BLaER1 (cell line): ENCODE results near the gene BLM.
"Not testable (repeated sequence)": the region's sequence is repeated elsewhere in the genome, so short reads cannot be mapped to it uniquely, and the experiment has no call there.

Experiments used
- H3K27ac ChIP-seq: shearing (Covaris generic); formaldehyde crosslinking; 2 replicates; pipeline ENCODE4 v1.8.1; 2022
- H3K27me3 ChIP-seq: shearing (Covaris generic); formaldehyde crosslinking; 2 replicates; pipeline ENCODE4 v1.8.1; 2022
- H3K36me3 ChIP-seq: shearing (Covaris generic); formaldehyde crosslinking; 2 replicates; pipeline ENCODE4 v1.8.1; 2022
- H3K4me1 ChIP-seq: shearing (Covaris generic); formaldehyde crosslinking; 2 replicates; pipeline ENCODE4 v1.8.1; 2022
- H3K4me2 ChIP-seq: shearing (Covaris generic); formaldehyde crosslinking; 2 replicates; pipeline ENCODE4 v1.8.1; 2022
- H3K4me3 ChIP-seq: shearing (Covaris generic); formaldehyde crosslinking; 2 replicates; pipeline ENCODE4 v1.8.1; 2022
- H3K9ac ChIP-seq: shearing (Covaris generic); formaldehyde crosslinking; 2 replicates; pipeline ENCODE4 v1.8.1; 2022
- H3K9me3 ChIP-seq: shearing (Covaris generic); formaldehyde crosslinking; 2 replicates; pipeline ENCODE4 v1.8.1; 2022
- H4K20me1 ChIP-seq: shearing (Covaris generic); formaldehyde crosslinking; 2 replicates; pipeline ENCODE4 v1.8.1; 2022
- Cebpa-rat ChIP-seq: shearing (Covaris generic); IDR thresholded peaks from 2 replicates; pipeline ENCODE4 v1.8.1; 2022

Gene BLM

GRCh38 chr15:90718232-90718631, 1.1 kb downstream of the BLM start:
- TF ChIP-seq Cebpa-rat = no peak
- Histone ChIP-seq H3K9ac (peak overlapping the region; percentile 90), H3K4me3 (peak overlapping the region; percentile 86), H3K36me3 (peaks cover 28% of the 10 kb centered on the region), H3K27me3 (no peaks in the 10 kb centered on the region), H3K4me1 (peaks cover 25% of the 10 kb centered on the region), H3K27ac (peak overlapping the region; percentile 85; the same call in 1 of the 2 replicates), H4K20me1 (peaks cover 15% of the 10 kb centered on the region), H3K4me2 (peak overlapping the region; percentile 85), H3K9me3 (no peaks in the 10 kb centered on the region)

- H3K9ac ChIP-seq = no peak overlapping the region
- peaks cover 42% of the 10 kb centered on the region for H3K36me3 ChIP-seq
- H3K27ac ChIP-seq = no peak overlapping the region
- no peaks in the 10 kb centered on the region for H3K9me3 ChIP-seq
- no peak overlapping the region for H3K4me2 ChIP-seq
- no peak for TF ChIP-seq Cebpa-rat
- H4K20me1 ChIP-seq = peaks cover 34% of the 10 kb centered on the region
- peaks cover 25% of the 10 kb centered on the region for H3K4me1 ChIP-seq
- no peak overlapping the region for H3K4me3 ChIP-seq
- H3K27me3 ChIP-seq = no peaks in the 10 kb centered on the region
Measured at GRCh38 chr15:90720131-90720530, 3.0 kb downstream of the BLM start.

GRCh38 chr15:90729261-90729660, 12.1 kb downstream of the BLM start:
- Histone ChIP-seq H3K36me3 (peaks cover 91% of the 10 kb centered on the region), H3K4me1 (no peaks in the 10 kb centered on the region), H3K4me3 (no peak overlapping the region), H3K27me3 (no peaks in the 10 kb centered on the region), H4K20me1 (peaks cover 21% of the 10 kb centered on the region; the same call in 1 of the 2 replicates), H3K4me2 (no peak overlapping the region), H3K9ac (no peak overlapping the region), H3K27ac (no peak overlapping the region), H3K9me3 (peaks cover 26% of the 10 kb centered on the region)
- no peak for TF ChIP-seq Cebpa-rat

GRCh38 chr15:90730290-90730689, 13.1 kb downstream of the BLM start:
- peaks cover 11% of the 10 kb centered on the region; the same call in 1 of the 2 replicates for H4K20me1 ChIP-seq

GRCh38 chr15:90735923-90736322, 18.8 kb downstream of the BLM start:
- Histone ChIP-seq H3K4me2 (no peak overlapping the region), H3K4me3 (no peak overlapping the region), H3K27me3 (no peaks in the 10 kb centered on the region), H4K20me1 (no peaks in the 10 kb centered on the region), H3K36me3 (peaks cover 68% of the 10 kb centered on the region), H3K9ac (no peak overlapping the region), H3K9me3 (peaks cover 42% of the 10 kb centered on the region), H3K4me1 (no peaks in the 10 kb centered on the region), H3K27ac (no peak overlapping the region)
- TF ChIP-seq Cebpa-rat = no peak

More at GRCh38 chr15:90730290-90730689, 13.1 kb downstream of the BLM start:
- H3K9ac ChIP-seq = no peak overlapping the region
- peaks cover 86% of the 10 kb centered on the region for H3K36me3 ChIP-seq
- H3K27me3 ChIP-seq = no peaks in the 10 kb centered on the region
- no peak overlapping the region for H3K4me3 ChIP-seq
- TF ChIP-seq Cebpa-rat = no peak
- H3K4me2 ChIP-seq = no peak overlapping the region
- H3K27ac ChIP-seq = no peak overlapping the region
- H3K9me3 ChIP-seq = peaks cover 26% of the 10 kb centered on the region
- no peaks in the 10 kb centered on the region for H3K4me1 ChIP-seq

GRCh38 chr15:90740545-90740944, 23.4 kb downstream of the BLM start:
- H4K20me1 ChIP-seq, H3K4me1 ChIP-seq, H3K27me3 ChIP-seq, H3K27ac ChIP-seq, H3K4me3 ChIP-seq, H3K4me2 ChIP-seq, H3K9ac ChIP-seq: not testable (repeated sequence)
- Histone ChIP-seq H3K36me3 (peaks cover 46% of the 10 kb centered on the region), H3K9me3 (peaks cover 23% of the 10 kb centered on the region)

- H3K27ac ChIP-seq = no peak overlapping the region
- no peak overlapping the region for H3K9ac ChIP-seq
- no peak overlapping the region for H3K4me3 ChIP-seq
- H4K20me1 ChIP-seq = peaks cover 6% of the 10 kb centered on the region; the same call in 1 of the 2 replicates
- no peaks in the 10 kb centered on the region for H3K4me1 ChIP-seq
- peaks cover 40% of the 10 kb centered on the region for H3K36me3 ChIP-seq
- no peak overlapping the region for H3K4me2 ChIP-seq
- no peak for TF ChIP-seq Cebpa-rat
- H3K27me3 ChIP-seq = no peaks in the 10 kb centered on the region
- peaks cover 23% of the 10 kb centered on the region for H3K9me3 ChIP-seq
Measured at GRCh38 chr15:90742087-90742486, 24.9 kb downstream of the BLM start.

- H4K20me1 ChIP-seq = peaks cover 6% of the 10 kb centered on the region; the same call in 1 of the 2 replicates
- H3K36me3 ChIP-seq = peaks cover 46% of the 10 kb centered on the region
- no peak overlapping the region for H3K27ac ChIP-seq
- H3K4me2 ChIP-seq = no peak overlapping the region
- peaks cover 23% of the 10 kb centered on the region for H3K9me3 ChIP-seq
- H3K4me3 ChIP-seq = no peak overlapping the region
- no peak overlapping the region for H3K9ac ChIP-seq
- no peaks in the 10 kb centered on the region for H3K27me3 ChIP-seq
- no peaks in the 10 kb centered on the region for H3K4me1 ChIP-seq
- TF ChIP-seq Cebpa-rat = no peak
Measured at GRCh38 chr15:90743407-90743806, 26.3 kb downstream of the BLM start.

- H3K9me3 ChIP-seq = peaks cover 12% of the 10 kb centered on the region
- H4K20me1 ChIP-seq = peaks cover 6% of the 10 kb centered on the region; the same call in 1 of the 2 replicates
- H3K4me3 ChIP-seq = no peak overlapping the region
- H3K27ac ChIP-seq = no peak overlapping the region
- no peaks in the 10 kb centered on the region for H3K4me1 ChIP-seq
- H3K27me3 ChIP-seq = no peaks in the 10 kb centered on the region
- H3K36me3 ChIP-seq = peaks cover 46% of the 10 kb centered on the region
- H3K9ac ChIP-seq = no peak overlapping the region
- no peak for TF ChIP-seq Cebpa-rat
- H3K4me2 ChIP-seq = no peak overlapping the region
Measured at GRCh38 chr15:90744759-90745402, 27.7 kb downstream of the BLM start.

- Histone ChIP-seq H3K4me1 (no peaks in the 10 kb centered on the region), H3K27ac (no peak overlapping the region), H3K27me3 (no peaks in the 10 kb centered on the region), H3K9me3 (no peaks in the 10 kb centered on the region), H3K4me3 (no peak overlapping the region), H3K36me3 (peaks cover 71% of the 10 kb centered on the region), H4K20me1 (peaks cover 6% of the 10 kb centered on the region; the same call in 1 of the 2 replicates), H3K9ac (no peak overlapping the region), H3K4me2 (no peak overlapping the region)
- TF ChIP-seq Cebpa-rat = no peak
Measured at GRCh38 chr15:90749754-90750153, 32.6 kb downstream of the BLM start.
